Ammon's horn (tissue), 1 donor: ENCODE measurements around the gene XXYLT1.
"Not testable (repeated sequence)": the region's sequence is repeated elsewhere in the genome, so short reads cannot be mapped to it uniquely, and the experiment has no call there.

Experiments used
- DNase-seq: peaks from one replicate; pipeline ENCODE4 v3.0.0-alpha.2; 2016; ENCODE audit warnings: low spot score

The XXYLT1 gene

DNA sequence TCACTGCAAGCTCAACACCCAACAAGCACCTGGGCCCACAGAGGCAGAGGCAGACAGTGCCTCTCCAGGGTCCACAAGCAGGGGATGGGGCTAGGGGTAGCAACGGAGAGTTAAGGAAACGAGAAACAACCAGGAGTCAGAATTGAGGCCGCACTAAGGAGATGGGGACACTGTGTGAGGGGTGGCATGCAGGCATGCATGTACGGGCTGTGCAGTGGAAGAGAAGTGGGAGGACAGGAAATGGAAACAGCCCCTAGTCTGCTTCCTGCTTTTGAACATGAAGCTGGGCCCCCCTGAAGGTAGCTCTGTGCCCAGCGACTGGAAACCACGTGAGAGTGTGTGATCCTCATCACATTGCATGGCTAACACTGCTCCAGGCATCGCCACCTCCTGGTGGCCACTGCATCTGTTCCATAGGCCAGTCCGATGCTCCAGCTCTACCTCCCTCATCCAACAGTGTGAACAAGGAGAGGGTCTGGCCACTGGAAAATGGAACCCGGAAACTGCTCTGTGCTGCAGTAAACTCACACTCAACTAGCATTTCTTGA lies 44.0 kb downstream of the XXYLT1 start:
- peak; percentile 1 for DNase-seq

DNA sequence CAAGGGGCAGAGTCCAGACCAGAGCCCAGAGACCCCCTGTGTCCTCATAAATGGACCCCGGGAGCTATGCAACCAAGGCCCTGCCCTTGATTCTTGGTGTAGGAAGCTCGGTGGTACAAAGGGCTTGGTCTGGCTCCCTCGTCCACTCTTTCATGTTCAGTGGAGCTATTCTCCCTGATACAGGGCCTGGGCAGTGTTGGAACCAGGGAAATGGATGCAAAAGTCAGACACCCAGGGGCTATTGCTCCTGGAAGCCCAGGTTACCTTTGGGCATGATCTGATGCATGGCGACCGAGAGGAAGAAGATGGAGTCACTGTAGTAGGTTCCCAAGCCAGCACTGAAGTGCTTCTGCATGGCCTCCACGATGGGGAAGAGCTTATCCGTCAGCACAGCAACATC lies 44.5 kb downstream of the XXYLT1 start:
- peak; percentile 0 for DNase-seq

DNA sequence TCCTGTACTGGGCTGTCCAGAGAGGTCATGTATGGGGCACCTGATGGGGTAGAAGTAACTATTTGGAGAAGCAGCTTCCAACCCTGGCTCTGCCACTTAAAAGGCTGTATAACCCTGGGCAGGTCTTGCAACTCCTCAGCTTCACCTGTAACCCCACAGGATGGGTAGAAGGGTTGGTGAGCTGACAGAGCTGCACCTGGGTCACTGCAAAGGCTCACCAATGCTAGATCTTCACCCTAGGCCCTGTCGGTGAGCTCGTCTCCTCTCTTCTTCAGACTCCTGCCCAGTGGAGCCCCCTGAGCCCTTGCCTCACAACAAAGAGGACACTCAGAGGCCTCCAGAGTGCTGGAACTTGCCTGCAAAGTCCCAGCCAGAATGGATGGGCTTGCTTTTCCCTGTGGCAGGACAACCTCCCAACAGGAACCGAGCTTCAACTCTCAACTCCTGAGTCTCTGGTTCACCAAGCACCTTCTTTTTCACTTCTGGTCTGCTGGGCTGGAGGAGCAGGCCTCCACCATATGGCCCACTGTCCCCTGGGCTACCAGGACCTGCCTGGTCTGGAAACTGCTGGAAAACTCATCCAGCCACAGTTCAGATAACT lies 45.9 kb downstream of the XXYLT1 start:
- DNase-seq, result peak; percentile 0

DNA sequence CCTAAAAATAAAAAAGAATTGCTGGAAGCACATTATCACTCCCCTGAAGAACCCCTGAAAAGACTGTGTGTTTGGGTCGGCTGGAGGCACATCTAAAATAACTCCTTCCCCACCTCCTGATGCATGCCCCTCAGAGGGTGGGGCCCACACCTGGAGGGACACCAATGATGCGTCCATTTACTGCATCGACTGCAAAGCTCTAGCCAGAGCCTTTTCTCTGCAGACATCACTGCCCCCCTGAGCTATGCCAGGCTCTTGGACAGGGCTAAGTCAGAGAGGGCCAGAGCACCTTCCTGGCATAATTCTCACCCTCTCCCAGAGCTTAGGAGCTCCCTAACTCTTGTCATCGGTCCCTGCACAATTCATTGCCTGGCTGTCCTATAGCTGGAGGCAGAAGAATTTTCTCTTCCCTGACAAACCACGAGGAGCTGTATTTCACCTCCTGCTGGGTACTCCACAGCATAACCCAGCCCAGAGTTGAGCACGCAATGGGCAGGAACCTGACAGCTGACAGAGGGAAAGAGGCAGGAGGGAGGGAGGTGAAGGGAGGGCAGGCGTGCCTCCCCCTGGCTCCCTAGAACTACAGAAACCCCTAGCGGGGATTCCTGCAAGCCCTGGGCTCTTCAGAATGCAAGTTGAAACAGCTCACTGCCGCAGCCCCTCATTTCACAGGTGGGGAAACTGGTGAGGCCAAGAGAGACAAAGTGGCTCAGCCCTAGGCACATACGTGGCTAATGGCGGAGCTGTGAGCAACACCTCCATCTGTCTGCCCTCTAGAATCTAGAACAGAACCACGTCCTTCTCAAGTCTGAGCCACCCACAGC lies 46.6 kb downstream of the XXYLT1 start:
- DNase-seq, result peak; percentile 0

DNA sequence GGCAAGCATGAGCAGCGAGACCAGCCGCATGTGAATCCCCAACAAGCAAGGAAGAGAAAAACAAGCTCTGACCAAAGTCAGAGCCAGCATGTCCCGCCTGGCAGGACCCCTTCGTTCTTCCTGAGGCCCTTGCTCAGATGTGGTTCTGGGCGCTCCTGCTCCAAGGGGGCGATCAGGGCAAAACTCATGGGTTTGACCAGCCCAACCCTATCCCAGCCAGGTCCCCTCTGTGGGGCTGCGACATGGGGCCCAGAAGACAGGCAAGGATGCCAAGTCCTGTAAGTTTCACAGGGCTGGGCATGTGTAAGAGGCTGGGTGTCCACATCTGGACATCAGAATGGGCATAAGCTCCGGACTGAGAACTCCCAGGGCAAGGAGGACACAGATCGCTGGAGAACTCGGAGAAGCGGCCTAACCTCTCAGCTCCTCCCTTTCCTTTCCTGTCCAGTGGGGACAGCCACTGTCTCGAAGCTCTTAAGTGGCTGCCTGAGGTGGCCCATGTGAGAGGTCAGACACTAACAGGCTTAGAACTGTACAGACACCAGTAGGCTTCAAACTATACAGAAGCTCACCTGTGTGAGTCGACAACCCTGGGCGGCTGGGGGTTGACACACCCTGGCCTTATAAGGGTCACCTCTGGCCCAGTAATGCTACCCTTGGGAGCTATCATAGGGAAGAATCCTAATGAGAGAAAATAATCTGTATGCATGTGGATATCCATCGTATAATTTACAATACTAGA lies 48.9 kb downstream of the XXYLT1 start:
- DNase-seq, result peak; percentile 1

DNA sequence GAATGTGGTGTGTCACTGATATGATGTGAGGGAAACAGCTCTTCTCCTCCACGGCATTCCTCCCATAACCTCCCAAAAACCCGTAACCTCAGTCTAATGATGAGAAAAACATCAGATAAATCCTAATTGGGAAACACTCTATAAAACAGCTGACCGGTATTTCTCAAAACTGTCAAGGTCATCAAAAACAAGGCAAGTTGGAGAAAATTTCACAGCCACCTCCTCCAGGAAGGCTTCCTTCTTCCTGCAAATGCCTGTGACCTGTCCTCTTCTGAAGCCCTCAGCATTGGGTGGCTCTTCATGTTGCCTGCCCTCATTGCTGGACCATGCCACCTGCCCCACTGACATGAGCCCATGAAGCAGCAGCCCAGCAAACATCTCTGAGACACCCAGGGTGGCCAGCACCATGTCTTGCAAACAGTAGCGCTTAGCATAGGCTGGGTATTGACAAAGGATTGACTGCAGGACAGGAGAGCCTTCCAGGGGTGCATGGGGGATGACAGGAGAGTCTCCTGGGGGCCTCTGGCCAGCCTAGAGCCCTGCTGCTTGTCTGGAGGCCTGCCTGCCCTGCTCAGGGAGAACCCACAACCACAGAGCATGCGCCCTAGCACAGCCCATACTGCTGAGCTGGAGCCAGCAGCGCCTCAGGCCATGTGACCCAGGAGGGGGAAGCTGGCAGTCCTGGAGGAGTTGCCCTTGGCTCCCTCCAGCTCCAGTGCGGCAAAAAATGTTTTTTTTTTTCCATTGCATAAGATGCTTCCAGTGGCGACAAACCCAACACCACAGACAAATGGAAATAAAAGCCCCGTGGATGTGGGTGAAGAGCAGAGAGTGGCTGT lies 49.7 kb downstream of the XXYLT1 start:
- DNase-seq, result peak; percentile 58

DNA sequence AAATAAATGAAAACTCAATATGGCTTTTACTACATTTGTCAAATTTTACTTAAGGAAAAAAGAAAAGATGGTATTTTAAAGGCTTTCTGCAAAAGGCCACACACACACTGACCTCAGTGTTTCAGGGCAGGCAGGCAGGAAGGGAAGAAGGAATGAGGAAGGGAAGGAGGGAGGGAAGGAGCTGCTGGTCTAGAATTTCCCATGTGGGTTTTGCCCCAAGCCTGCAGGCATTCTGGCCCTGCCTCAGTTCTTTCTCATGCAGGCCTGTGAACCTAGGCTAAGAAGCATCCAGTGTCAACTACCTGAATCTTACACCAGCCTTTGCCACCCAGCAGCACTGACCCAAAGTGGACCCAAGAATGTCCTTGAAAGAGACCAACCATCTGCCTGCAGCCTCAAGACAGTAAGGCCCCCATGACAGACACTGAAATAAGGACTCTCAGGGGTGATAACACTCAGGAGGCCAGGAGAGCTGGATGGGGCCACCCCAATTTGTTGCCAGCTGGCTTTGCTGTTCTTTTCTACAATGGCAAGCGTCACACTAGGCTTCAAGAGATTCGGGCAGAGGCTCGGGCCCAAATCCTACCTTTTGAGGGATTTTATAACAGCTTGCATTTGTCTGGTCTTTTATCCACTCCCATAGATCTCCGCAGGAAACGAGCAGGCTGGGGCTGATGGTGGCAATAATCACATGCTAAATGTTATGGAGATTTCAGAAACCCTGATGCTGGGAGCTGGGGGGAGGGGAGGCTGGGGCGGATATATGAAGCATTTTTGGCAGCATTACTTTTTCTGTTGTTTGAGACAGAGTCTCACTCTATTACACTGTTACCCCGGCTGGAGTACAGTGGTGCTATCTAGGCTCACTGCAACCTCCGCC lies 51.4 kb downstream of the XXYLT1 start:
- no peak for DNase-seq

DNA sequence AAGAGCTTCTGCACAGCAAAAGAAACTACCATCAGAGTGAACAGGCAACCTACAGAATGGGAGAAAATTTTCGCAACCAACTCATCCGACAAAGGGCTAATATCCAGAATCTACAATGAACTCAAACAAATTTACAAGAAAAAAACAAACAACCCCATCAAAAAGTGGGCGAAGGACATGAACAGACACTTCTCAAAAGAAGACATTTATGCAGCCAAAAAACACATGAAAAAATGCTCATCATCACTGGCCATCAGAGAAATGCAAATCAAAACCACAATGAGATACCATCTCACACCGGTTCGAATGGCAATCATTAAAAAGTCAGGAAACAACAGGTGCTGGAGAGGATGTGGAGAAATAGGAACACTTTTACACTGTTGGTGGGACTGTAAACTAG lies 52.6 kb downstream of the XXYLT1 start:
- DNase-seq, result not testable (repeated sequence)

DNA sequence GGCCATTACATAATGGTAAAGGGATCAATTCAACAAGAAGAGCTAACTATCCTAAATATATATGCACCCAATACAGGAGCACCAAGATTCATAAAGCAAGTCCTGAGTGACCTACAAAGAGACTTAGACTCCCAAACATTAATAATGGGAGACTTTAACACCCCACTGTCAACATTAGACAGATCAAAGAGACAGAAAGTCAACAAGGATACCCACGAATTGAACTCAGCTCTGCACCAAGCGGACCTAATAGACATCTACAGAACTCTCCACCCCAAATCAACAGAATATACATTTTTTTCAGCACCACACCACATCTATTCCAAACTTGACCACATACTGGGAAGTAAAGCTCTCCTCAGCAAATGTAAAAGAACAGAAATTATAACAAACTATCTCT lies 55.4 kb downstream of the XXYLT1 start:
- DNase-seq, result not testable (repeated sequence)

DNA sequence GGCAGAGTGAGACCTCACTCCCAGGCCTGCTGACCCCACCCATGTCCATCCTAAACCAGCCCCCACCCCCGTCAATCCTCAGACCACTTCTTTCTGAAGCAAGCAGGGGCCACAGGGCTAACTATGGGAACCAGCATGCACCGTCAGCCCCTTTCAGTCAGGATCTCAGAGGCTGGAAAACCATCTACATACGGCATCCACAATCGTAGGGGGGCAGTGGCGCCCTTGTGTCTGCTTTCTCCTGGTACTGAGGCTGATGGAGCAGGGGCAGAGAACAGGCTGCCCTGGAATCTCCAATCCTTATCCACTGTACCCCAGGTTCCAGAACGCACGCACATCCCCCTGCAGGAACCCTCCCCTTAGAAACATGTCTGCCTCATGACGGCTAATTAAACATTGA lies 56.6 kb downstream of the XXYLT1 start:
- no peak for DNase-seq

DNA sequence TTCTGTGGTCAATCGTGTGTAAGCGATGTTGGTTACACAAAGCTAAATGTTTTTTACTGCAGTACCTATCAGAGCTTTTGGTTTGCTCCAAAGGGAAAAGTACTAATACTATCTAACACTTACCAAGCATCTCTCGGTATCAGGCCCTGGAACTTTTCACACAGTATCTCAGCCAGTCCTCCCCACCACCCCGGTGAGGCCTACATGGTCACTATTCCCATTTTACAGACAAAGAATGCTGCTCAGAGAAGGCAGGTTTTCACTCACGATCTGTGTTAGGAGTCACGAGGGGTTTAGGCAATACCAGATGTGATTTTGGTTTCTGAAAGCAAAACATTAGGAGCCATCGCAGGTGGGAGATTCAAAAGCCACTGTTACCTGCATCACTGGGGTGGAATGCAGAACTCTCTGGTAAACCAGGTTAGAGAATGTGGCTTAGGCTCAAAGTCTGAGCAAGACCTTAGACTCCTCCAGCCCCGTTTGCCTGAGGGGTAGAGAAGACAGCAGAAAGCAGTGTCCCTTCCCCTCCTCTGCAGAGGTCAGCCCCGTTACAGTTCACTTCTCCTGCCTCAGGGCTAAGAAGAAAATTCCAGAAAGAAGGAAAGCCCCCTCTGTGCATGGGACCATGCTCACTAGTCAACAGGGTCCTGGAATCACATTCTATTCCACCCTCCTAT lies 57.2 kb downstream of the XXYLT1 start:
- DNase-seq, result no peak

DNA sequence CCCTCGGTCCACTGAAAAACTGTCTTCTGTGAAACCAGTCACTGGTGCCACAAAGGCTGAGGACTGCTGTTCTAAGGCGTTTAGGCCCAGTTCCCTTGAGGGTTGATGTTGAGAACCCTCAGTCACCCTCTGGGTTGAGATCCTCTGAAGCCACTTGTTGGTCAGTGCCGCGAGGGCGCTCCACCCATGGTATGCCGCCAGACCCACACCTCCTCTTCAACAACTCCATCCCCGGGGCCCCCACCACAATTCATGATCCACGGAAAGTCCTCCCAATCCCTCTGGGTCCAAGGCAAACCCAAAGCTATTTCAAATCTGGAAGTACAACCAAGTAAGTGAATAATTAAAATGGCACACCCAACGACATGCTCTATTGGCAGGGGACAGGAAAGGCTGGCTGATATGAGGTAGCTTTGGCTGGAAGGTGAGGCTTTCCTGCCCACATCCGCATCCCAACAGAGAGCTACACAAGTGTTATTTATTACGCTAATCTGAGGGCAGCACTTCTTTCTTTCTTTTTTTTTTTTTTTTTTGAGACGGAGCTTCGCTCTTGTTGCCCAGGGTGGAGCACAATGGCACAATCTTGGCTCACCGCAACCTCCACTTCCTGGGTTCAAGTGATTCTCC lies 58.1 kb downstream of the XXYLT1 start:
- DNase-seq, result no peak

DNA sequence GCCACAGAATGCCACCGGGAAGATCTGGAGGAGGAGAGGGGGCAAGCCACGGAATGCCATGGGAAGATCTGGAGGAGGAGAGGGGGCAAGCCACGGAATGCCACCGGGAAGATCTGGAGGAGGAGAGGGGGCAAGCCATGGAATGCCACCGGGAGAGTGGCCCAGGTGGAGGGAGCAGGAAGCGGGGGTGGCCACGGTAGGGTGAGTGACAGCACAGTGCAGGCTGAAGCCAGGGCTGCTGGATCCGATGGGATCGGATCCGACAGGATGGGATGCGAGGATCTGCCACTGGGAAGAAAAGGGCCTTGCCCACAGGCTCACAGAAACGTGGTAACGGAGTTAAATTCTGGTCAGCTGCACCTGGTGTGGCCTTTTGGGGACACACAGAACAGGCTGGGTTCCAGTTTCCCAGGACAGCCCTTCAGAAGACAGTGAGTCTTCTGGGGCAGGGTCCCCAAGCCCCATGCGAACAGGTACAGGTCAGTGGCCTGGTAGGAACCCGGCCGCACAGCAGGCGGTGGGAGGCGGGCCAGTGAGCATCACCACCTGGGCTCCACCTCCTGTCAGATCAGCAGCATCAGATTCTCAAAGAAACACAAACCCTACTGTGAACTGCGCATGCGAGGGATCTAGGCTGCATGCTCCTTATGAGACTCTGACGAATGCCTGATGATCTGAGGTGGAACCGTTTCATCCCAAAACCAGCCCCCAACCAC lies 58.8 kb downstream of the XXYLT1 start:
- DNase-seq, result no peak

DNA sequence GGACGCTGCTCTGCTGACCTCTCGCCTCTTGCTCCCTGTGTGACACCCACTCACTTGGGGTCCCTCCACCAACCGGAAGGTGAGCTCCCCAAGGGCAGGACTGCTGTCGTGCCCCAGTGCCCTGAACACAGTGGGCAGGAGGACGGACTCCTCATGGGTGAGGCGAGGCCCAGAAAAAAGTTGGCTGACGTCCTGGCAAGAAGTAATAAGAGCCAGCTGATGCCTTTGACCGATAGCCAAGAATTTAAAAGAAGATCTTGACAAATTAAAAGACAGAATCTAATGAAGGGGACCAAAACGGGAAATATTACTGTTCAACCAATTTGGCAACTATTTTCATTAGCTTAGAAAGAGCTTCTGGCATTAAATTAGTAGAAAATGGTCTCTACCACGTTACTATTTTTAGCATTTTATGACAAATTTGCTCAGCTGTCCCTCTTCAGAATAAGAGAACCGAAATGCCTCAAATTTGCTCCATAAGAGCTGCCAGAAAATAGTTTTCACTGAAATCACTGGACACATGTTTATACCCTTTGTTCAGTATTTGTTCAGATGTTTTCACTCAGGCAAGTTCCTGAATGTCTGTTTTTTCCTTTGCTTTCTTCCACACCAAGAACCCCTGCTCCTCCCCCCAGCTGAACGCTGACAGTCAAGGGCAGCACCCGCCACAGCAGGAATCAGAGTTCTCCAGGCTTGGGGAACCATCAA lies 60.5 kb downstream of the XXYLT1 start:
- DNase-seq, result no peak

DNA sequence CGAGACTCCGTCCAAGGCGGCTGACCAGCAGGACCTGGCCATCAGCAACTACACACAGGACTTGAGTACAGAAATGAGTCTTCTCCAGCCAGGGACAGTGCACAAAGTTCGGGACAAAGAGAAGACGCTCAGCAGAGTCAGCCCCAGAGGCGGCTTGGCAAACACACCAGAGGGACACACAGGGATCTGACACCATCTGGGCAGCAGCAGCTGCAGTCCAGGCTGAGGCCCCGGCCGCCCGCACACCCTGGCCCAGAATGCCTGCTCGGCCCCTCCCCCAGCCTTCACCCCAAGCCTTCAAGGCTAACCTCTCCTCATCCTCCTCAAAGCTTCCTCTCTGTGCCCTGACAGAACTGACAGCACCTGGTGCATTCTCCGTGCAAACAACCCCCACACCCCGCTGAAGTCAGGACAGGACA lies 61.1 kb downstream of the XXYLT1 start:
- DNase-seq, result no peak

DNA sequence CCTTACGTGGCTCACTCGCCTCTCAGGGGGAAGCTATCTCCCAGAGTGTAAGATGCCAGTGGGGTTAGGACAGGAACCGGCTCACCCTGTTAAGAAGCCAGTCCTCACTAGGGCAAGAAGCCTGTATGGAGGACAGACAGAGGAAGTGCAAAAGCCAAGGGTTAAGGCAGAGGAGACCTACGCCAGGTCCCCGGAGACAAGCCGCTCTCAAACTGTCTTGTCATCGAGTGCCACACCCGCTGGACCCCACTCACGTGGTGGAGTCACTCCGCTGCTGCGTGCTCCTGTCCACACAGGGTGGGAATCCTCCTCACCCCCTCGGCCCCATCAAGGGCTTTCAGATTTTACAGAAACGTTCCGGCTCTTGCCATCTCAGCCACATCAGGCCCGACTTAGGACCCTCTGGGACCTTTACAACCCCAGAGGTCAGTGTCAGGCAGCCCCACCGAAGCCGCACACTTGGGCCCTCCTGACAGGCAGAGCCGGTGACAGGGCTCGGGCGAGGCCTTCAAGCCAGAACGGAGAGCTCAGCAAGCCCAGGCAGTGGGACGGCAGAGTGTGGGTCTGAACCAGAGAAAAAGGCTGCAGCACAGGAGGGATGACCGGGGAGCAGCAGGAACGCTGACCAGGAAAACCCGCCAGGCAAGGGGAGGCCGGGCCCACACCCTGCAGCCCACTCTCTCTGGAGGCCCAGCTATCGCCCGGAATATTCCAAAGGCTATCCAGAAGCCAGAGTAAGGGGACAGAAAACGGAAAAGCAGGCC lies 61.7 kb downstream of the XXYLT1 start:
- no peak for DNase-seq

DNA sequence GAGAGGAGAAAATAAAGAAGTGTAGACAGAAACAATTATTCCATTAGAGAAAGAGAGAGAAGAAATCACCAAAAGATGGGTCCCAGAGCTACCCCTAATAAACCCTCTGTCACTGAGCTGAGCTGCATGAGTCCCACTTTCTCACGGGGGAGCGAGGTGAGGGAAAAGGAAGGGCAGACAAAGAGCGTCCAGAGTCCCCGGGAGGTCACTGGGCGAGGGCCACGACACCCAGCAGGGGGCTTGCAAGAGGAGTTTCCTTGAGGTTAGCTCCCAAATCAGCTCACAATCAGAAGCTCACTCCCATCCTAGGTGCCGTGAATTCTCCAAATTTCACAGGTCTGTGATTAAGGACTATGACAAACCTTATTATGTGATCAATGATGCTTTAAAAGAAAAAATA lies 62.3 kb downstream of the XXYLT1 start:
- no peak for DNase-seq

DNA sequence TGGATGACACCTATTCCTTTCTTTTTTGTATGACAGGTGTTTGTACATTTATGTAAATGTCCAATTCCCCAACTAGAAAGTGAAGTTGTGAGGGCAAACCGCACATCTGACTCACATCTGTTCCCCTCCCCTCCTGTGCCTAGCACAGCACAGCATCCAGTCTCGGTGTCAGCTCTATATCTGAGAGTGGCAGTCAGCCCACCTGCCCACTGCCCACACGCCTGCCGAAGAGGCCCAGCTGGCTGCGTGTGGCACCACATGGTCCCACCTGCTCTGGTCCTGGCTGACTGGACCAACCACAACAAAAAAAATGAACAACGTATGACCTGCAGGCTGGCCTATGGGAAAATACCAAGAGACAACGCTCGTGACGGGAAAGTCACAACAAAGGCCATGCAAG lies 62.8 kb downstream of the XXYLT1 start:
- DNase-seq, result no peak
